Middle frontal gyrus (tissue), 1 donor: ENCODE data around the gene AVPI1.
"Not testable (repeated sequence)": the region's sequence is repeated elsewhere in the genome, so short reads cannot be mapped to it uniquely, and the experiment has no call there.

Experiments used
- DNase-seq: peaks from one replicate; pipeline ENCODE4 v3.0.0-alpha.2; 2015; ENCODE audit warnings: low spot score; ENCODE audit errors: extremely low spot score

Gene AVPI1

GRCh38 chr10:97683556-97684367, 3.3 kb downstream of the AVPI1 start:
- DNase-seq = no peak

- DNase-seq = no peak
Observed at GRCh38 chr10:97682042-97682441, 5.0 kb downstream of the AVPI1 start.

GRCh38 chr10:97679594-97679993, 7.4 kb downstream of the AVPI1 start:
- no peak for DNase-seq

- no peak for DNase-seq
Observed at GRCh38 chr10:97676770-97677581, 10.1 kb downstream of the AVPI1 start.

GRCh38 chr10:97675222-97675621, 11.8 kb downstream of the AVPI1 start:
- no peak for DNase-seq

GRCh38 chr10:97673736-97674525, 13.1 kb downstream of the AVPI1 start:
- DNase-seq = no peak

GRCh38 chr10:97669571-97669970, 17.5 kb downstream of the AVPI1 start:
- no peak for DNase-seq

GRCh38 chr10:97667463-97667862, 19.6 kb downstream of the AVPI1 start:
- DNase-seq = no peak

GRCh38 chr10:97666992-97667391, 20.0 kb downstream of the AVPI1 start:
- DNase-seq = no peak

- no peak for DNase-seq
Observed at GRCh38 chr10:97664282-97664850, 22.7 kb downstream of the AVPI1 start.

- no peak for DNase-seq
Observed at GRCh38 chr10:97659589-97659988, 27.5 kb downstream of the AVPI1 start.

GRCh38 chr10:97656777-97657176, 30.3 kb downstream of the AVPI1 start:
- no peak for DNase-seq

GRCh38 chr10:97651773-97652172, 35.3 kb downstream of the AVPI1 start:
- DNase-seq = no peak

GRCh38 chr10:97650726-97651125, 36.3 kb downstream of the AVPI1 start:
- no peak for DNase-seq

GRCh38 chr10:97649405-97649750, 37.7 kb downstream of the AVPI1 start:
- not testable (repeated sequence) for DNase-seq

GRCh38 chr10:97648562-97649404, 38.3 kb downstream of the AVPI1 start:
- DNase-seq = no peak

- no peak for DNase-seq
Observed at GRCh38 chr10:97647556-97647955, 39.5 kb downstream of the AVPI1 start.

- no peak for DNase-seq
Observed at GRCh38 chr10:97644936-97645335, 42.1 kb downstream of the AVPI1 start.

GRCh38 chr10:97643441-97643985, 43.5 kb downstream of the AVPI1 start:
- DNase-seq = no peak

GRCh38 chr10:97642471-97643159, 44.4 kb downstream of the AVPI1 start:
- DNase-seq = not testable (repeated sequence)
